Pons (tissue), 1 donor: ENCODE data around the gene THSD7A.

ENCODE experiments used
- DNase-seq: peaks from one replicate; pipeline ENCODE4 v3.0.0-alpha.2; 2016; ENCODE audit warnings: low spot score

The THSD7A gene

GRCh38 chr7:11703829-11704228 is 128.2 kb downstream of the THSD7A start:
- DNase-seq, result no peak

- no peak for DNase-seq
Observed at GRCh38 chr7:11702938-11703337, 129.1 kb downstream of the THSD7A start.

DNA sequence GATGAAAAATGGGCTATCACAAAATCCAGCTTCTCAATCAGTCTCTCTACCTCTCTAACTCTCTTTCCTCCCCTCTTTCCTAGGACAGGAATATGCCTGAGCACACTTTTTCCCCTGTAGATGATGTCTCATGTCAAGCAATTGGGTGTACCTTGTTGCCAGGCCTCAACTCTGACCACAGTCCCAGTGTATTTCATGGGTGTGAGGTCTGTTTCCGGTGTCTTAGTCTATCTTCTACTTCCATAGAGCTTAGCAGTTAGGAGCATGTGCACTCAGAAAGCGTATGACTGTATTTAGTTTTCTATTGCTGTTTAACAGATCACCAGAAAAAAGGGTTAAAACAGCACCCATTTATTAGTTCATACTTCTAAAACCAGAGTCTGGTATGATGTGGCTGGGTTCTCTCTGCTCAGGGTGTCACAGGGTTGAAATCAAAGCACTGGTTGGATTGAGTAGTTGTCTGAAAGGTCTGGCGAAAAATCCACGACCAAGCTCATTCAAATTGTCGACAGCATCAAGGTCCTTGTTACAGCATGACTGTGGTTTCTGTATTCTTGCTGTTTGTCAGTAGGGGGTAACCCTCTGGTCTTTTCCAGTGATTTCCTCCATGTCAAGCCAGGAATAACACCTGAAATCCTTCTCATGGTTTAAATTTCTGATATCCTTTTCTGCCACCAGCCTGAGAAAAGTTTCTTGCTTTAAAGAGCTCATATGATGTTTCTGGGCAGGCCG is 130.0 kb downstream of the THSD7A start:
- no peak for DNase-seq

- DNase-seq, result no peak
Observed at GRCh38 chr7:11699666-11700065, 132.3 kb downstream of the THSD7A start.

- no peak for DNase-seq
Observed at GRCh38 chr7:11698384-11698871, 133.6 kb downstream of the THSD7A start.

DNA sequence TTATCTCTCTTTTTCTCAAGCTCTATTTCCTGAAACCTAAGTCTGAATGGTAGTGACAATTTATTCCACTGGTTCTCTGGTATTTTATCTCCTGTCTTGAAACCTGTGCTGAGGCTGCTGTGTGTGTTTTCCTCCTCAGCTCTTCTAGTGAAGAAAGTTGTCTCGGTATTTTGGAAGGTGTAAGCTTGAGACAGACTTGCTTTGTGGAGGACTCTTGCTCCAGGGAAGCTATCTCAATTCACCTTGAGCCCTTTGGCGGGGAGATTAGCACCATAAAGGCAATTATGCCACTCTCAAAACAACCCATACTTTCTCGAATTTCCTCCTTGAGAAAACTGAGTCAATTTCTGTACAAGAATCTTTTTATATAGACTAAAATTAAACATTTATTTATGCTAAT is 141.6 kb downstream of the THSD7A start:
- DNase-seq, result no peak

- DNase-seq, result no peak
Observed at GRCh38 chr7:11689096-11689495, 142.9 kb downstream of the THSD7A start.

DNA sequence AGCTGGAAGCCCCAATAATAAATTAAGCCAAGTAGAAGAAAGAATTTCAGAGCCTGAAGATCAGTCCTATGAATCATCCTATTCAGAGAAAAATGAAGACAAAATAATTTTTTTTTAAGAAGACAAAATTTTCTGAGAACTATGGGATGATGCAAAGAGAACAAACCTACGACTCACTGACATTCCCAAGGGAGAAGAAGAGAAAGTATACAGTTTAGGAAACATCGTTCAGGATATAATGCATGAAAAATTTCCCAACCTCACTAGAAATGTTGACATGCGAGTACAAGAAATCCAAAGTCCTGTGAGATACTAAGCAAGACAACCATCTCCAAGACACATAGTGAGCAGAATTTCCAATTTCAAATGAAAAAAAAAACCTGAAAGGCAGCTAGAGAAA is 150.5 kb downstream of the THSD7A start:
- DNase-seq, result no peak

DNA sequence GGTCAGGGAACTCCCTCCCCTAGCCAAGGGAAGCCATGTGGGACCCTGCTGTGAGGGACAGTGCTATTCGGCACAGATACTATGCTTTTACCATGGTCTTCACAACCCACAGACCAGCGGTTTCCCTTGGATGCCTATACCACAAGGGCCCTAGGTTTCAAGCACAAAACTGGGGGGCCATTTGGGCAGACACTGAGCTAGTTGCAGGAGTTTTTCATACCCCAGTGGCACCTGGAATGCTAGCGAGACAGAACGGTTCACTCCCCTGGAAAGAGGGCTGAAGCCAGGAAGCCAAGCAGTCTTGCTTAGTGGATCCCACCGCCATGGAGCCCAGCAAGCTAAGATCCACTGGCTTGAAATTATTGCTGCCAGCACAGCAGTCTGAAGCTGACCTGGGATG is 156.8 kb downstream of the THSD7A start:
- no peak for DNase-seq

GRCh38 chr7:11668727-11669126 is 163.3 kb downstream of the THSD7A start:
- DNase-seq, result no peak

DNA sequence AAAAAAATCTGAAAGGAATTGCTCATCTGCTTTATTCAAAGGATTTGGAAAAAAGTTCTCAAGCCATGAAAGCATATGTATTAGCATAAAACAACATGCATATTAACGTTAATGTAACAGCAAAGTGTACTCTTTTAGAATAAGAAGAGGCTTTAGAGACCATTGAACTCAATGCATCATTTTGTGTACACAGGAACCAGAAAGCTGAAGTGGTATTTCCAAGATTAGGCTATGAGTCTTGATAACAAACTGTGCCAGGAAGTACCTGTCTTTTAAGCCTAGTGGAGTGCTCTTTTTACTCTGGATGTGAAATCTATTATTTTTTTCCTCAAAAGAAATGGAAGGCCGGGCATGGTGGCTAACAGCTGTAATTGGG is 164.2 kb downstream of the THSD7A start:
- no peak for DNase-seq

DNA sequence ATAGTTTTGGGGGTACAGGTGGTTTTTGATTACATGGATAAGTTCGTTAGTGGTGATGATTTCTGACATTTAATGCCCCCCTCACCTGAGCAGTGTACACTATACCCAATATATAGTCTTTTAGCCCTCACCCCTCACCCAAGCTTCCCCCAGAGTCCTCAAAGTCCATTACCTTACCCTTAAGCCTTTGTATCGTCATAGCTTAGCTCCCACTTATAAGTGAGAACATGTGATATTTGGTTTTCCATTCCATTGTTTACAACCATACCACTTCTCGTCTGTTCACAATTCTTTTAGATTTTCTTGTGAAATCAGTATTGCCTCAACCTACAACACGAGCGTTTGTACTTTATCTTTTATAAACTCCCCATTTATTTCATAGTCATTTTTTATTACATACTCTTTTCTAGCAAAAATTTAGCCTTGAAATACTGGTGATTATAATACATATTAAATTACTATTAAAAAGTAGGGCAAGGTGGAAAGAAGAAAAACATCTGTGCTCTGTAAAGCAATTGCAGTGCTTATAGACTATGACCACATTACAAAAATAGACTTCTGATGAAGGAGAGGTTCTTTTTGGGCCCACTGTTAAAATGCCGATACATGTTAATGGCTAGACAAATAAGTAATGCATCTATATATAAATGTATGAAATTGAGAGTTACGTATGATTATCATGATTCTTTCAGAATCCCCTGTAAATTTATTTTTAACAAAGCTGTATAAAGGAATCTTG is 164.8 kb downstream of the THSD7A start:
- DNase-seq, result no peak

DNA sequence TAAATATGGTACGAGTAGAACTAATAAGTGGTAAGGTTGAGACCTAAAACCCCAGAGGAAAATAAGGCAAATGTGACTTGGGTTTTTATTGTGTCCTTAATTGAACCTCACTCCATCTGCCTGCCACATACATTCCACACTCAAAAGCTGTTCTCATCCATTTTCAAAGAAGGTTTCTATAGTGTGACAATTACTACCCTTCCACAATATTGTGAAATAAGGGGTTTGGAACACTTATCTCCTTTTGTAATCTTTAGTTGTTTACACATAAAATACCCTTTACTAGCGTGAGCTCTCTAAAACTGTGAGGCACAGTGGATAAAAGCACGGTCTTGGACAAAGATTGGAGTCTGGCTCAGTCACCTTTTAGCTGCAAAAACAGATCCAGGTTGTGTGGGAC is 166.6 kb downstream of the THSD7A start:
- DNase-seq, result no peak

GRCh38 chr7:11655642-11656041 is 176.4 kb downstream of the THSD7A start:
- DNase-seq, result no peak

GRCh38 chr7:11655163-11655562 is 176.8 kb downstream of the THSD7A start:
- DNase-seq, result peak; percentile 49

DNA sequence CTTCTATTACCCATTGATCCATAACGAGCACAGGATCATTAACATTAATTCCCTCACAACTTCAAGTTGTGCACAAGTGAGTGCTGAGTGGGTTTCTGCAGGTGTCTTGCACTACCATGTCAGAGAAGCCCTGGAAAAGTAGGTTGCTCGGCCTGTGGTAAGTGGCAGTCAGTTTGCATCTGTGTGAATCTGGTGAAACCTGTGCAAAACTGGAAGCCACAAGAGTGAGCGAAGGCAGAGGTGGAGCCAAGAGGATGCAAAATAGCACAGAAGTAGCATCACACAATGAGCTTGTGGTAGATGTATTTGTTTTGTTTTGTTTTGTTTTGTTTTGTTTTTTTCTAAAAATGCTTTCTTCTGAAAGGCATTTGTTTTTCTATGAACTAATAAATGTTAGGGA is 181.5 kb downstream of the THSD7A start:
- DNase-seq, result no peak

DNA sequence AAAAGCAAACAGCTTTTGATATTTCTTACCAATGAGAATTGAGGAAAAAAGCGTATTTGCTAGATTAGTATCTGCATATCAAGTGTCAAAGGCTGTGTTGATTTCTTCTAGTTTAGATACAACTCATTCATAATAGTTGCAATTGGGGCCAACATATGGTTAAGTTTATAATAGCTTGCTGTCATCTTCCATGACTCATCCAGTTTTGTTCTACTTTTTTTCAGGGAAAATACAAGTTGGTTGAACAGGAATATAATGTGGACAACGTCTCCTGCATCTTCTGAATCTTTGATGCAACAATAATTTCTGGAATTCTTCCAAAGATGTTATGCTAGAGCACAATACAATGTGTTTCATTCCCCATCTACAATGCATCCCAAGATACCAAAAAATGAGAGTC is 182.0 kb downstream of the THSD7A start:
- no peak for DNase-seq

DNA sequence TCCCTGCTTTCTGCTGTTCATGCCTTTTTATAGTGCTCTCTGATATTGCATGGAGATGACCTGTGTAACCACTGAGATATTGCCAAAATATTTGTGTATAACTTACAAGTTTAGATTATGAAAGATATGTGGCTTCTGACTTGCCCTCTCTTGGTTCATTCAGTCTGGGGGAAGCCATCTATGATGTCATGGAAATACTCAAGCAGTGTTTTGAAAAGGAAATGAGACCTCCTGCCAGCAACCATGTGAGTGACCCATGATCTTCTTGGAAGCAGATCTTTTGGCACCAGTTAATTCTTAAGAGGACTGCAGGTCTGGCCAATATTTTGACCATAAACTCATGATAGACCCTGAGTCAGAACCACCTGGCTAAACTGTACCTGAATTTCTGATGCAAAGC is 183.0 kb downstream of the THSD7A start:
- no peak for DNase-seq

- DNase-seq, result no peak
Observed at GRCh38 chr7:11648101-11648500, 183.9 kb downstream of the THSD7A start.

GRCh38 chr7:11642841-11643240 is 189.2 kb downstream of the THSD7A start:
- DNase-seq, result no peak

DNA sequence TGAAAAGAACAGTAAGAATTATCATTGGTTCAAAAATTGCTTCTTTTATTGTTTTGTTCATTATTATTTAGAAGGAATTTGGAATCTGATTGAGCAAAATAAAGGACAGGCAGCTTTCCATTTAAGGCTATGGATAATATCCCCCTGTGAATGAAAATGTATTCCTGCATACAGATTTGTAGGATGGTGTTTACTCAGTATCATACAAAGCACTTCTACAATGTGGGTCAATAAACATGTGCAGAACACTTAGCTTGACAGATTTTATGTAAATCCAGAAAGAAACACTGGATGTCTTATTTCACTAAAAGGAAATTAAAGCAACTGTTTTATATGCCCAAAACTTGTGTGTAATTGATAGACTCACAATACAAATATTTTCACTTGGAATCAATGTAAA is 189.7 kb downstream of the THSD7A start:
- DNase-seq, result no peak

DNA sequence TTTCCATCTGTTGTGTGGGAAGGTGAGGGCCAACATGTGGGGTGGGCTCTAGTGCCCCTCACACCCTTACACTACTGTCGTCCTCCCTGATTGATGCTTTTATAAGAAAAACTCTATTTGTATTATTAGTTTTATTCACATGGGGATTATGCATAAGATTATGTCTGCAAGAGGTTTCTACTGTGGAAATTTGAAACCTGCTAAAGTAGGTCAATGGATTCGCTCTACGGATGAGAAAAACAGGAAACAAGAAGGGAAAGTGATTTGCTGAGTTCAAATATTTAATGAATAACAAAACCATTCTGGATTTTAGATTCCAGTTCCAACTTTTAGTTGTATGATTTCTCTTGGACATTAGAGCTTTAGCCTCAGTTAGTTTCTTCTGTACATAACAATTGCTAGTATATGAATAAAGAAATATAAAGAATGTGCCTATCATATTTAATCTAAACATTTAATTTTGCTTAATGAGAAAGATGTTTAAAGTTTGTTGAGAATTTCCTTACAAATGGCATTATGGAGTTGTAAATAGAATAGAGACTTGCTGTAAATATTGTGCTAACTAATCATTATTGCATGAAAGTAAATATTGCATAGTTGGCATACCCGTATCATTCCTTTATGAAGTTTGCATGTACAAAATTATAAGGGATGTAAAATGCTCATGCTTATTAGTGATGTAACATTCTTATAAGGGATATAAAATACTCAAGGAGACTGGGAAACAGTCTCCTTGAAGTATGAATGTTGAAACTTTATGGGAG is 193.8 kb downstream of the THSD7A start:
- no peak for DNase-seq

DNA sequence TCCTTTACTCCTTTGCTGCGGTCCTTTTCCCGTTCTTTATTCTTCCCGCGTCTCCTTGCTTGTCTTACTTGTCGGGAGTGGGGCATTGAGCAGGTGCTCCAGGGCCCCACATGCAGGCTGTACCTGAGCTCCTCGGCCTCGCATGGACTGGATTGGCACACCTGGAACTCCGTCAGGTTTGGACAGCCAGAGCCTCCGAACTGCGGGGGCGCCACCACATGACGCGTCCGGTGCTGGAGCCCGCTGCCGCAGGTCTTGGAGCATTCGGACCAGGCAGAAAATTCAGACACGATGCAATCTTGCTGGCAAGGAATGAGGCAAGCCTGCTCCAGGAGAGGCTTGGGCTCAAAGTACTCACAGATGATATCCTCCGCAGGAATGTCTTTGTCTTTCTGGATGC is 195.7 kb downstream of the THSD7A start:
- no peak for DNase-seq
